ENCODE data around the gene MYCBP2.
"Not testable (repeated sequence)": the region's sequence is repeated elsewhere in the genome, so short reads cannot be mapped to it uniquely, and the experiment has no call there.

MYCBP2 gene, protein sequence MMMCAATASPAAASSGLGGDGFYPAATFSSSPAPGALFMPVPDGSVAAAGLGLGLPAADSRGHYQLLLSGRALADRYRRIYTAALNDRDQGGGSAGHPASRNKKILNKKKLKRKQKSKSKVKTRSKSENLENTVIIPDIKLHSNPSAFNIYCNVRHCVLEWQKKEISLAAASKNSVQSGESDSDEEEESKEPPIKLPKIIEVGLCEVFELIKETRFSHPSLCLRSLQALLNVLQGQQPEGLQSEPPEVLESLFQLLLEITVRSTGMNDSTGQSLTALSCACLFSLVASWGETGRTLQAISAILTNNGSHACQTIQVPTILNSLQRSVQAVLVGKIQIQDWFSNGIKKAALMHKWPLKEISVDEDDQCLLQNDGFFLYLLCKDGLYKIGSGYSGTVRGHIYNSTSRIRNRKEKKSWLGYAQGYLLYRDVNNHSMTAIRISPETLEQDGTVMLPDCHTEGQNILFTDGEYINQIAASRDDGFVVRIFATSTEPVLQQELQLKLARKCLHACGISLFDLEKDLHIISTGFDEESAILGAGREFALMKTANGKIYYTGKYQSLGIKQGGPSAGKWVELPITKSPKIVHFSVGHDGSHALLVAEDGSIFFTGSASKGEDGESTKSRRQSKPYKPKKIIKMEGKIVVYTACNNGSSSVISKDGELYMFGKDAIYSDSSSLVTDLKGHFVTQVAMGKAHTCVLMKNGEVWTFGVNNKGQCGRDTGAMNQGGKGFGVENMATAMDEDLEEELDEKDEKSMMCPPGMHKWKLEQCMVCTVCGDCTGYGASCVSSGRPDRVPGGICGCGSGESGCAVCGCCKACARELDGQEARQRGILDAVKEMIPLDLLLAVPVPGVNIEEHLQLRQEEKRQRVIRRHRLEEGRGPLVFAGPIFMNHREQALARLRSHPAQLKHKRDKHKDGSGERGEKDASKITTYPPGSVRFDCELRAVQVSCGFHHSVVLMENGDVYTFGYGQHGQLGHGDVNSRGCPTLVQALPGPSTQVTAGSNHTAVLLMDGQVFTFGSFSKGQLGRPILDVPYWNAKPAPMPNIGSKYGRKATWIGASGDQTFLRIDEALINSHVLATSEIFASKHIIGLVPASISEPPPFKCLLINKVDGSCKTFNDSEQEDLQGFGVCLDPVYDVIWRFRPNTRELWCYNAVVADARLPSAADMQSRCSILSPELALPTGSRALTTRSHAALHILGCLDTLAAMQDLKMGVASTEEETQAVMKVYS (N-terminal part only)

DNA sequence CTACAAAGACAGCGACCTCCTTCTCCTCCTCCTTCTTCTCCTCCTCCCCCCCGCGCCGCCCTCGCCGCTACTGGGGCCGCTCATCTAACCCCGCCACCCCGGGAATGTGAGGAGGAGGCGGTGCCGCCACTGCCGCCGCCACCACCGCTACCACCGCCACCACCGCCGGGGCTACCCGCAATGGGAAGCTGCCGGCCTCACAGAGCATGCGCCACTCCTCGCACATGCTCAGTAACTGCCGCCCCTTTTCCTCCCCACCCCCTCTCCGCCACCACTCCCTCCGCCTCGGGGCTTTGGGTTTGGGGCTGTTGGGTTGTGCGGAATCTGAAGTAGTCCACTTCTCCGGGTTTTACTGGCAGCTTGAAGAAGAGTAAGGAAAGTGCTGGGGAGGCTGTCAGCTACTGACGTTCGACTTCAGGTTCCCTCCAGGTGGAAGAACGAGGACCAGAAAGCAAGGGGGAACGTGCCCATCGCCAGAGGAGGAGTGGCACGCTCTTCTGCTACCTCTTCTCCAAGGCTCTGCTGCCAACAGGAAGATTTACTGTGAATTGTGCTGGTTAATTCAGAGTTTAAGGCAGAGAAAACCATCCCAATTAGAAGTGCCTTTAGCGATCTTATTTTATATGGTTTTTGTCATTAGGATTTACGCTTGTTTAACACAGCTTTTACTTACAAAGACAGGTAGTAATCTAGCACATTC lies at the start of gene MYCBP2:
MYCBP2 (minus strand) TSS at position 190 of the 700 bp plus-strand sequence. CDS start 319 bp downstream, outside the sequence.
- peak; percentile 97 for DNase-seq

DNA sequence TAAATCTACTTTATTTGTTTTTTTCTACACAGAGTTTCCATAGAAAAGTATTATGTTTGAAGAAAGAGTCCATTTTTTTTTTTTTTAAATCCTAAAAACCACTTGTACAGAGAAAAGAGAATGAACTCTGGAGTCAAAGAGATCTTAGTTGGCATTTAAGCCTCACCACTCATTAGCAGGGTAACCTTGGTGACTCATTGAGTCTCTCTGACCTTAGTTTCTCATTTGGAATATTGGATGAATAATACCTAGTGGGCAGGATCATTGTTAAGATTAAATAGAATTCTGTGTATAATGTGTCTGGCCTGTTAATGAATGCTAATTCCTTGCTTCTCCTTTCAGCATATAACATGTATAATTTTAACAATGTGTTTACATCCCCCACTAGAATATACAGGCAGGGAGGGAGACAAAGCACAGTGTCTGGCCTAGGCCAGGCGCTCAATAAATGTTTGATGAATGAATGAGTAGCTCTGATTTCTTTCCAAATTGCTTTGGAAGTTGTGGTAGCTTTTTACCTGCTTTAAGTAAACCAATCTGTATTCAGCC lies 48.7 kb upstream of the MYCBP2 start:
- no peak for DNase-seq

DNA sequence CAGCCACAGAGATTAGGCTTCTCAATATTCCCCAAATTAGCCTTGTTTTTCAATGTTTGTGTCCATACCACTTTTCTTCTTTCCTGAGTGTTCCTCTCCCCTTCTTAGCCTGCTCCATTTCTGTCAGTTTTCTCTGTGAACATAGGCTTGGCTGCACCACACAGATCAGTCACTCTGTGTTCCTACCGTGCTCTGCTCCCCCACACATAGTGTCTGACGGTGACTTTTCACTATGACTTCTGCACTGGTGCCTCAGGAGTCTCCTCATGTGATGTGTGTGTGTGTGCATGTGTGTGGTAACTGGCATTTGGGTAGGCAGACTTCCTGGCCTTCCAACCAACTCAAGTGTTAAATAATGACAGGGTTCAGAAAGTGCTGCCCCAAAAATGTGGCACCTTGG lies 47.9 kb upstream of the MYCBP2 start:
- no peak for DNase-seq

DNA sequence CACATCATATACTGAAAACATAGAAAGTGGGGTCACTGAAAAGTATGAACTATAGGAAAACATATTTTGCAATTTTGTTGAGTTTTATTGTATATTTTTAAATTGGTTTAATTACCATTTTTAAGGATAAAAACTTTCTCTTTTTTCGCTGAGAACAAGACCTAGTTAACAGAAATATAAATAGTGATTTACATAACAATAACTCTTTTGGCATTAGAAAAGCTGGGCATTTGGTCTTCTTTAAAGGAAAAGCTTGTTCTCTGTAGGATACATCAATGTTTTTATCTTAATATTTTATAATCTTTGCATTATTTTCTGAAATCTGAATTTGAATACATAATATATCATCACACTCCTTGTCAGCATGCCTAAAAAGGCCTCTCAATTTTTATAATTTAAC lies 47.4 kb upstream of the MYCBP2 start:
- no peak for DNase-seq

DNA sequence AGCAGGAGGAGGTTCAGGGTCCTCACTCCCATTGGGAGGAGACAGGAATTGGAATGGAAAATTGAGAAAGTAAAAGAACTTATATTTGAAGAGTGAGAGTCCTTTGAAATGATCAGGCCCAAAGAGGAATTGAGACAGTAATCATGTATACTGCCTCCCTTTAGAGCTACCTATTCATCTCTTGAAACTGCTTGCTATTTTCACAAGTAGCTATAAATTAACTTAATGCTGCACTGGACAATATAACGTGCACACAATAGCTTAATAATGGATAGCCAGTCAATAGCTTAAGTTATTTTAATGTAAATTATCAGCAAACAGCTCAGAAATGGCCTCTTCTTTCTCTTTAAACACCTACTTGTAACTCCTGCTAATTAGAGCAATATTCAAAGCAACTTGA lies 46.6 kb upstream of the MYCBP2 start:
- DNase-seq = no peak

DNA sequence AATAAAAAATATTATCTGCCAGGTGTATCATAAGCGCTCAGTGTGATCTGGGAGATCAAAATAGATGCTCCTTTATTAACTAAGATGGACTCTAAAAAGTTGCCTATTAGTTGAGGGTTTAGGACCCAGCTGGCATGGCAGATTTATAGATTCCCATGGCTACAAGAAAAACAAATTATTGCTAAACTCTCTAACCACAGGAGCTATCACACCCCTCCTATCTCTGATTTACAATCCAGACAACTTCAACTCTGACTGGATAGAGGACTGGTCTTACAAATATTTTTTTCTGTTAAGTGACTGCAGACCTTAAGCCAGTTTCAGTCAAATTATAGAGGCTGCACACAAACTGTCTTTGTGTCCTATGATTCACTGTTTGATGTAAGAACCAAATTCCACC lies 45.4 kb upstream of the MYCBP2 start:
- DNase-seq = no peak

DNA sequence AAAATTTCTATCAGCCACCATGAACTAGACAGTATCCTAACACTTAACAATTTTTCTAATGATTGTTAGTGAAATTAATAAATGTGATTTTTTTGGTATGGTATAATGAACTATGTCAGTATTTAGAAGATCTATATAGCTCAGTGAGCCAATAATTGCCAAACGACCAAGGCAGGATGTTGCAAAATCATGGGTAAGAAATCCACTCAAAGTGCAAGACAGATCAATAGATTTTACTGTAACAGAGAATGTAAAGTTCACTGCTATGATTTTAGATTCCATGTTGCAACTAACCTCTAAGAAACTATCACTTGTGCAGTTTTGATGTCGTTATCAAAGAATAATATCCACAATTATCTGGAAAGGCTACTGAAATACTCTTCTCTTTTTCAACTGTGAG lies 44.0 kb upstream of the MYCBP2 start:
- DNase-seq = no peak

DNA sequence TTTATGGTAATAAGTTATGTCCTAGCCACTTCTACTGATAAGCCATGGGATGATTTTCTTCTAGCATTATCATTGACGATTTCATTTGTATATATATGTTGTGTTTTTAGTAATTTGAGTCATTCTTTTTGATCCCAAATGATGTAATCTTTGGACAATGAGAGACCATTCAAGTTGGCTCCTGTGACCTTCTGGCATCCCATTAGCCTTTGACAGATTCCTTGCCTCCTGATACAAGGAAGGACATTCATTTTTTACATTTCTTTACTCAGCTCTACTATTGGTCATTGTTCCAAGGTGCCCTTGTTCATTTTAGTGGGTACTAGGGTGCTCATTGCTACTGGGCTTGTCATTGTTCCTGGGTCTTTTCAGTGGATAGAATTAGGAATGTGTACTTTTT lies 35.3 kb upstream of the MYCBP2 start:
- DNase-seq = no peak

DNA sequence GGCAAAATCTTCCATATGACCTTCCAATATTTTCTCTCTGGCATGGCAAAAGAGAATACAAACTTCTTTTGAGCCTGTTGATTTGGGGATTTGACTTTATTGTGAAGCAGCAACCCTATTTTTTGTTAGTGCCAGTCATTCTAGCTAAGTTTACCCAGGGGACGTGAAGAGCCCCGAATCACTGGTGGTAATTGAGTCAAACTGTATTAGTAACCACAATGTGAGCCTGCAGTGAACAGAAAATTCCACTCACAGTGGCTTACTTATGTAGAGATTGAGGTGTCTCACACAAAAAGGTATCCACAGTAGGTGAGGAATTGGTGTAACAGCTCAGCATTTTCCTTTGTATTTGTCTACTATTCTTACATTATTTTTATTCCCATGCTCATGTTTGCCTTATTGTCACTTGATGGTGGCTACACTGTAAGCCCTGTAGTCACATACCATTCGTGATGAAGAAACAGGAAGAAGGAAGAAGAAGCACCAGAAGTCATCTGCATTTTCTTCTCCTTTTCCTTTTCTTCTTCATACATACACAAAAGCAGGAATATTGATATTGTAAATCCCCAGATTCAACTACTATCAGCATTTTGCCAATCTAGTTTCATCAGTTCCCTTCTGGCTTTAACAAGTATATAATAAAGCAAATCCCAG lies 33.3 kb upstream of the MYCBP2 start:
- DNase-seq = no peak

DNA sequence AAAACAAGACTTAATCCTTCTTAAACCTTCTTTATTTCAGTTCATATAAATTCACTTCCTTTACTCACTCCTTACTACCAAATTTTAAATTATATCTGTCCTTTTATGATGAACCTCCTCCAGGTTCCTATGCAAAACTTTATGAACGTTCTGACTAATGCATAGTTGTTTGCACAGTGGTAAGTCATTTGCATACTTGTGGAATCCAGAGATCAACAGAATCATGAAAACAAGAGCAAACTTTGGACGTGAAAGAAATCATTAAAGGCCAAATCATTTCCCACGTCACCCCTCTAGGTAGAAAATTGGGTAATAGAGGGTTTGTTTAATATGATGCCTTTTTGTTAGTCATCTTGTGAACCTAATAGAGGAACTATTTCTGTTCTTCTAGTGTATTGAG lies 32.3 kb upstream of the MYCBP2 start:
- DNase-seq = no peak

DNA sequence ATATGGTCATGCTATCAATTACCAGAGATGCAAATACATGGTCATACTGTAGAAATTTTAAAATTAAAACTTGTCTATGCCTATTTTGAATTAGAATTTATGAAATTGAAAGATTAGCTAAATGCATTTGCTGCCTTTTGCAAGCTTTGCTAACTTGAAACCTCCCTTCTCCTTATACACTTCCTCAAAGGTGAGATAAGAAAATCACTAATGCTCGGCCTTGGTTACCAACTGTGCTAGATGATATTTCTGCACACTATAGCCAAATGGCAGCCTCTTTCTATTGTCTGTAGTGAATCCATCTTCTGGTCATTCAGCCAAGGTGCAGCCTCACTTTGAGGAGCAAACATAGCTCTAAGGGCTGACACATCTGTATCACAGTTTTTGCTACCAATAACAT lies 31.1 kb upstream of the MYCBP2 start:
- no peak for DNase-seq

DNA sequence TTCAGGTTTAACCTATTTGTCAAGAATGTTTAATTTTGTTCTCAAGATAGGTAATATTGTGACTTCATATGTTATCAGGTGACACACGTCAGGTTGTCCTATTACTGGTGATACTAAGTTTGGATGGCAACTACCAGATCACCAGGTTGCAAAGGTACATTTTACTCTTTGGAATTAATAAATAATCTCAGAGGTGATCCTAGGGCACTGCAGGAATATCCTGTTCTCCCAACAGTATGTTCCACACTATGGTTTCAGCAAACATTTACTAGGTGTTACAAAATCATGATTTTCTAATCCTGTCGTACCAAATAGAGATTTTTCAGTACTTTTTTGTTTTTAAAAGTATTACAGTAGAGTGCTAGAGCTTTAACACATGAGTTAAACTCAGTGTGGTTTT lies 29.3 kb upstream of the MYCBP2 start:
- no peak for DNase-seq

DNA sequence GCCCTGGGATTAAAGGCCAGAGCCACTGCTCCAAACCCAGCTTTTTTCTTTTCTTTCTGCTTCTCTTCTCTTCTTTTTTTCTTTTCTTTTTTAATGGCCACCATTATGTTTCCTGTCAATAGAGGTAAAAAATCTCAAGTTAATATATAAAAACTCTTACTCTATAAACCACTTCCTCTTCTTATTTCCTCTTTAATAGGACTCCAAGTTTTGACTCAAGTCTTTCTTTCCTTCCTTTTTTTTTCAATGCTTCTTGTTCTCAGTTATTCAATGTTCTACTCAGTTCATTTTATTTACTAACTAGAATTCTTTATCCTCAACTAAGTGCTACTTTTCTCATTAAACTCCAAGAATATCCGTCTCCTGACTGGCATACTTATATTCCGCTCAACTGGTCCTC lies 27.1 kb upstream of the MYCBP2 start:
- no peak for DNase-seq

DNA sequence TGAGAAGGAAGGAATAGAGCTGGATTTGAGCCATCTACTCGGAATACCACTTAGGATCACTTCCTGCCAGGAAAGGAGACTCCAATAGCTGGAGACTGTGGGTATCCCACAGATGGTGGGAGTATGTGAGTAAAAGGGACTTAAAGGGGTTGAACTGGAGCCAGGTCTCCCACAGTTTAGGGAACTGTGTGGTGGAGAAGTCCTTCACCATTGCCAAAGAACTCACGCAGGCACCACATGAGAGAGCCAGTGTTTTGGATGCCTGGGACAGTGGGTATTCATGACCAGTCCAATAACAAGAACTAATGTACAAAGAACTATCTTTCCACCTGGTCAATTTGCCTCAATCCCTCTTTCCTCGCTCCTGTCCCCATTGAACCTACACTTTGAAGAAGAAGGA lies 24.4 kb upstream of the MYCBP2 start:
- DNase-seq = no peak

DNA sequence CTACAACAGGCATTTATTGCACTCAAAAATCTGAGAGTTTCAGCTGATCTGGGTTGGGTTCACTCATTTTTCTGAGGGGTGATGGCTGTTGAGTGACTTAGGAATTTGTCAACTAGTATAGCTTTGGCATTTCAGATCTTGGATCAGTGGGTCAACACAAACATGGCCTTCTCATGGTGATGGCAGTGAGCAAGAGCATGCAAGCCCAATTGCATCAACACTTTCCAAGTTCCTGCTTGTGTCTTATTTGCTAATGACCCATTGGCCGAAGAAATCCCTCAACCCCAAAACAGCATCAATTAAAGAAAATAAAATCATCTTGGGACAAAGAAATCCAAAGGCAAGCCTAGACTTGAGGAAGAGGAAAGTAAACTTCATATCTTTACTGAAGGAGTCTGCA lies 23.9 kb upstream of the MYCBP2 start:
- DNase-seq = no peak

DNA sequence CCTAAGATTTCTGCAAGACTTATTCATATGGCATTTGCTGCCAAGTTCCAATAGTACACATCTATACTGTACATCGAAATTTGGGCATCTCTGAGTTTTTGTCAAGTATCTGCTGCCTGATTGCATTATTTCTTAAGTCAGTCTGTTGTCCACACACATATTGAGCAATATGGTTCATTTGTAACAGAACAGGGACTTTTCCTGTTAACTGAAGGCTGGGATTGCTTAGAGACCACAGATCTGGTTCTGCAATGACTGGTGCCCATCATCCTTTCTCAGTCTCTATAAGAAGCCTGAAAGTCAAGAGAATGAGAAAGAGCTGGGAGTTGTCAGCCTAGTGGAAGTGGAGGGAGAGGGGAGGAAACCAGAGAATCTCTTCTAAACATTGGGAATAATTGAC lies 22.5 kb upstream of the MYCBP2 start:
- no peak for DNase-seq

DNA sequence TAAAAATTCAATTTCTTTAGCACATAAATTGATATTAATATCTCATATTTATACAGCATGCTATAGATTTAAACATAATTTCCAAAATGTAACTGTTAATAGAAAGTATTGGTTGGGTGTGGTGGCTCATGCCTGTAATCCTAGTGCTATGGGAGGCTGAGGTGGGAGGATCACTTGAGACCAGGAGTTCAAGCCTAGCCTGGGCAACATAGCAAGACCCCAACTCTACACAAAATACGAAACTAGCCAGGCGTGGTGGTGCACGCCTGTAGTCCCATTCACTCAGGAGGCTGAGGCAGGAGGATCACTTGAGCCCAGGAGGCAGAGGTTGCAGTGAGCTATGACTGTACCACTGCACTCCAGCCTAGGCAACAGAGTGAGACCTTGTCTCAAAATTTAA lies 20.5 kb upstream of the MYCBP2 start:
- not testable (repeated sequence) for DNase-seq

DNA sequence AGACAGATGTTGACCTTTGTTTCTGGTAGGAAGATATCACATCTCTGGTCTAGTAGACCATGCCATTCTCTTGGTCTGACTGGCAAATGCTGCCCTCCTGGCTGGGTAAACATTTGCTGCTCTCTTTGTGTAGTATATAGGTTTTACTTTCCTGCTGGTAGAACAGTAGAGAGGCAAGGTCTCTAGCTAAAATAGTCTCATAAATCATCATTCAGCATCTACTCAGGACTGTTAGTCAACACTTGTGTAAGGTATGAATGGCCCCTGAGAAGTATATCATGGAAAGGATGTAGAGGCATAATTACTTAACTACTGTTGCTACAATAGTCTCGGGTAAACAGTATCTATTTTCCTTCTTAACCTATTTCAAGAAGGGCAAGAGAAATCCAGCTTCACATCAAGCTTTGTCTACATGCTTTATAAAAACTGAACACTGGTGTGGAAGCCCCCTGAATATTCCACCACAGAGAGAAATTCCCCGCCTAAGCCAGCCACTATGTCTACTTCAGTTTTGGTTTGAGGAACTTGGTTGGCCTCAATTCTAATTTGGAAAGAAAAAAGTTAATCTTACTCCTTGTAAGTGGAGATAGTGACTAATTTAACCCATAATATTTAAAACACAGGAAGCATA lies 18.4 kb upstream of the MYCBP2 start:
- no peak for DNase-seq

DNA sequence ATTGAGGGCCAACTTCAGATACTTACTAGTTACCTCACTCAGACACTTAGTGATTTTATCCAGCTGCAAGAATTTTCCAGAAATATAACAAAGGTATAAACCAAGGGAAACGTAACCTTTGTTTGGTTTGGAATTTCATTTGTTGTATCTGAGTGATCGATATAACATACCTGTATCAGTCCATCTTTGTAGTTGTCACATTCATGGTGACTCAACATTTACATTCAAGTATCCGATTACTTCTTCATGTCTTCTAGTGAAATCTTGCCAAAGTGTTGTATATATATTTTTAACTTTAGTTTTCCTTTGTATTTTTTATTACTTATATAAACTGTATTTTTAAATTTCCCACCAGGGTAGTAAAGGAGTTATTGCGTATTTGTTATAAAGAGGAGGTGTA lies 16.9 kb upstream of the MYCBP2 start:
- no peak for DNase-seq

DNA sequence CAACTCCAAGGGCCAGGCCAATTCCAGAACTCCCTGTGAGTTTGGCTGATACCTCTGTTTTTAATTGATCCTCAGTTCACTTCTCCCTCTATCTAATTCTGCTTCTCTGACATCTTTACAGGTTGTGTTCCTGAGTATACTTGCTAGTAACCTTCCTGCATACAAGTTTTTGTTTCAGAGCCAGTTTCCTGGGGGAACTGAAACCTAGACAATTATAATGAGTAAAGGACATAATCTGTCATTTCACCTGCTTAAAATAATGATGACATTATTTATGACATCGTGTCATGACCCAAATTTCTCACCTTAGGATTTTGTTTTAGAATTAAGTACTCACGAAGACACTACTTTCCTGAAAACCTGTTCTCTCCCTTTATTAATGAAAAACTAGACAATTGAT lies 12.5 kb upstream of the MYCBP2 start:
- DNase-seq = no peak

DNA sequence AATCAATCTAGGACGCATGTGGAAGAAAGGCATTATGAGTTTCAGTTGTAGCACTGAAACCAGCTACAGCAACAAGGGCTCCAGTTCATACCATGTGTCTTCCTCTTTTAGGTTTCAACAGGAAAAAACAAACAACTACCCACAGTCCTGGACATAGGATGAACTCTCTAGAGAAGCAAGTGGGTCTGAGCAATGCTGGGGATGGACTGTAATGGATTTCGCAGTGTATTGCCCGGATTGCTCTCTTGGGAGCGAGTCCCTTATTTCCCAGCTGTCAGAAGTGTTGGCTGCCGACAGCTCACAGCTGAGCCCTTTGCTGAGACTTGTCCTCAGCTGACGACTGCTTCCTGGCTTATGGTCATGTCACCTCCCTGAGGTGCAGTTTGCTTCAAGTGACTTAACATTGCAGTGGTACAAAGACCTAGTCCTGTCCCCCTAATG lies 12.1 kb upstream of the MYCBP2 start:
- DNase-seq = peak; percentile 6
